Hypothalamus (tissue), 51 donors: Measurements from ENCODE around the gene SPESP1.

Experiments
- DNase-seq, 51 donors: peaks; one replicate each; lab custom pipeline; 2025; lab: John Stamatoyannopoulos, UW

The SPESP1 gene

GRCh38 chr15:68930268-68931022 lies at the start of gene SPESP1:
Gene SPESP1, plus strand, starts transcription at chr15:68930525. Its CDS starts 129 bp downstream, at chr15:68930654.
- peak in 26 of 51 donors; percentile 0 to 63 (median 16) for DNase-seq

GRCh38 chr15:68885070-68885469 lies 45.3 kb upstream of the SPESP1 start:
- no peak for DNase-seq

GRCh38 chr15:68887120-68887519 lies 43.2 kb upstream of the SPESP1 start:
- no peak for DNase-seq

GRCh38 chr15:68887819-68888218 lies 42.5 kb upstream of the SPESP1 start:
- no peak for DNase-seq

GRCh38 chr15:68888419-68888818 lies 41.9 kb upstream of the SPESP1 start:
- DNase-seq: no peak

- DNase-seq: no peak
Measured at GRCh38 chr15:68894208-68894607, 36.1 kb upstream of the SPESP1 start.

GRCh38 chr15:68896178-68896577 lies 34.1 kb upstream of the SPESP1 start:
- DNase-seq: no peak

- DNase-seq: no peak
Measured at GRCh38 chr15:68897016-68897415, 33.3 kb upstream of the SPESP1 start.

GRCh38 chr15:68900027-68900426 lies 30.3 kb upstream of the SPESP1 start:
- DNase-seq: no peak

GRCh38 chr15:68907396-68907923 lies 22.9 kb upstream of the SPESP1 start:
- DNase-seq: no peak

- no peak for DNase-seq
Measured at GRCh38 chr15:68909601-68910100, 20.7 kb upstream of the SPESP1 start.

GRCh38 chr15:68910341-68910740 lies 20.0 kb upstream of the SPESP1 start:
- DNase-seq: no peak

GRCh38 chr15:68910816-68911215 lies 19.5 kb upstream of the SPESP1 start:
- DNase-seq: no peak

- no peak for DNase-seq
Measured at GRCh38 chr15:68921926-68922325, 8.4 kb upstream of the SPESP1 start.

GRCh38 chr15:68924866-68925560 lies 5.3 kb upstream of the SPESP1 start:
- DNase-seq: peak in 46 of 51 donors; percentile 9 to 85 (median 60)

- no peak for DNase-seq
Measured at GRCh38 chr15:68933001-68933400, 2.7 kb downstream of the SPESP1 start.

- DNase-seq: no peak
Measured at GRCh38 chr15:68934341-68934740, 4.0 kb downstream of the SPESP1 start.

- DNase-seq: no peak
Measured at GRCh38 chr15:68935400-68935937, 5.1 kb downstream of the SPESP1 start.

- peak in 1 of 51 donors; percentile 15 for DNase-seq
Measured at GRCh38 chr15:68939501-68939900, 9.2 kb downstream of the SPESP1 start.

- no peak for DNase-seq
Measured at GRCh38 chr15:68951813-68952212, 21.5 kb downstream of the SPESP1 start.

- no peak for DNase-seq
Measured at GRCh38 chr15:68957696-68958095, 27.4 kb downstream of the SPESP1 start.
